Osteoblast (primary cell): ENCODE data around the gene C11orf68. TPM values are rescaled to one million over a fixed set of nuclear protein-coding genes. Genes with fewer than 3 reads are reported as not detected.
A peak's percentile ranks its signal among the peaks of the same experiment; 100 is the strongest.

Source experiments
- DNase-seq: peaks from one replicate; pipeline ENCODE4 v3.0.0; 2011; ENCODE audit warnings: low spot score, mixed read lengths; ENCODE audit not compliant: insufficient read length; ENCODE audit errors: missing footprints
- H2AFZ ChIP-seq: 2 replicates; pipeline ENCODE4 v1.6.0; 2011; ENCODE audit warnings: mild to moderate bottlenecking, low read length
- H3K27ac ChIP-seq: 2 replicates; pipeline ENCODE4 v1.5.1; 2011; ENCODE audit warnings: mild to moderate bottlenecking, low read depth, low read length, moderate library complexity
- H3K27me3 ChIP-seq: 2 replicates; pipeline ENCODE4 v1.6.0; 2012; ENCODE audit warnings: mild to moderate bottlenecking, control low read depth, inconsistent platforms, low read length, moderate library complexity; ENCODE audit not compliant: insufficient read depth
- H3K36me3 ChIP-seq: 2 replicates; pipeline ENCODE4 v1.5.1; 2011; ENCODE audit warnings: mild to moderate bottlenecking, low read length, control low read depth, moderate library complexity; ENCODE audit not compliant: insufficient read depth
- H3K4me1 ChIP-seq: 2 replicates; pipeline ENCODE4 v1.5.1; 2011; ENCODE audit warnings: mild to moderate bottlenecking, low read length, control low read depth, moderate library complexity; ENCODE audit not compliant: insufficient read depth
- H3K4me2 ChIP-seq: 2 replicates; pipeline ENCODE4 v1.6.0; 2011; ENCODE audit warnings: mild to moderate bottlenecking, low read length; ENCODE audit not compliant: insufficient read depth
- H3K4me3 ChIP-seq: fragments of 200-600 bp; sonication (generic); 3 replicates; pipeline ENCODE4 v1.5.1; 2012; ENCODE audit warnings: mild to moderate bottlenecking, low read length, inconsistent platforms; ENCODE audit not compliant: insufficient read depth
- H3K79me2 ChIP-seq: 2 replicates; pipeline ENCODE4 v1.6.0; 2012; ENCODE audit warnings: mild to moderate bottlenecking, low read length, control low read depth, inconsistent platforms; ENCODE audit not compliant: insufficient read depth
- H3K9me3 ChIP-seq: 2 replicates; pipeline ENCODE4 v1.5.1; 2011; ENCODE audit warnings: low read depth, low read length, control low read depth
- H4K20me1 ChIP-seq: 2 replicates; pipeline ENCODE4 v1.6.0; 2012; ENCODE audit warnings: mild to moderate bottlenecking, low read length, control low read depth; ENCODE audit not compliant: insufficient read depth
- CTCF ChIP-seq: IDR thresholded peaks from 2 replicates; pipeline ENCODE4 v1.5.1; 2011; ENCODE audit warnings: mild to moderate bottlenecking, low read depth, low read length, moderate library complexity; ENCODE audit errors: extremely low read depth
- total RNA-seq: library from RNA; depleted of rRNA; stranded (reverse); fragments of >200 nt; gene quantifications from 2 replicates; pipeline ENCODE4 v1.2.3, GENCODE V29; 2012

The C11orf68 gene
- total RNA-seq, 1 donor = 32.9 TPM

GRCh38 chr11:65921033-65921555 is 2.2 kb upstream of the C11orf68 start:
- Histone ChIP-seq H2AFZ (no peak overlapping the region), H3K4me1 (peaks cover 38% of the 10 kb centered on the region), H3K4me3 (peak overlapping the region; percentile 92), H3K27ac (peak overlapping the region; percentile 11), H4K20me1 (peaks cover 6% of the 10 kb centered on the region), H3K4me2 (peak overlapping the region; percentile 94), H3K9me3 (no peaks in the 10 kb centered on the region), H3K27me3 (no peaks in the 10 kb centered on the region), H3K36me3 (peaks cover 45% of the 10 kb centered on the region), H3K79me2 (peaks cover 66% of the 10 kb centered on the region)
- DNase-seq = peak; percentile 82
- no peak for TF ChIP-seq CTCF

- peaks cover 45% of the 10 kb centered on the region for H3K36me3 ChIP-seq
- H3K4me1 ChIP-seq = peaks cover 44% of the 10 kb centered on the region
- no peak for TF ChIP-seq CTCF
- peaks cover 6% of the 10 kb centered on the region for H4K20me1 ChIP-seq
- H3K79me2 ChIP-seq = peaks cover 66% of the 10 kb centered on the region
- peak overlapping the region; percentile 35 for H2AFZ ChIP-seq
- peak overlapping the region; percentile 63 for H3K27ac ChIP-seq
- DNase-seq = peak; percentile 76
- peak overlapping the region; percentile 94 for H3K4me2 ChIP-seq
- H3K9me3 ChIP-seq = no peaks in the 10 kb centered on the region
- no peaks in the 10 kb centered on the region for H3K27me3 ChIP-seq
- H3K4me3 ChIP-seq = peak overlapping the region; percentile 92
Observed at GRCh38 chr11:65920372-65920802, 1.5 kb upstream of the C11orf68 start.

GRCh38 chr11:65919573-65920371 is 910 bp upstream of the C11orf68 start:
- DNase-seq = peak; percentile 91
- Histone ChIP-seq H3K27ac (peak overlapping the region; percentile 63), H3K4me3 (peak overlapping the region; percentile 92), H4K20me1 (peaks cover 6% of the 10 kb centered on the region), H3K27me3 (no peaks in the 10 kb centered on the region), H3K36me3 (peaks cover 41% of the 10 kb centered on the region), H3K4me2 (peak overlapping the region; percentile 94), H3K9me3 (no peaks in the 10 kb centered on the region), H3K79me2 (peaks cover 69% of the 10 kb centered on the region), H3K4me1 (peaks cover 50% of the 10 kb centered on the region), H2AFZ (no peak overlapping the region)
- TF ChIP-seq CTCF = no peak

DNA sequence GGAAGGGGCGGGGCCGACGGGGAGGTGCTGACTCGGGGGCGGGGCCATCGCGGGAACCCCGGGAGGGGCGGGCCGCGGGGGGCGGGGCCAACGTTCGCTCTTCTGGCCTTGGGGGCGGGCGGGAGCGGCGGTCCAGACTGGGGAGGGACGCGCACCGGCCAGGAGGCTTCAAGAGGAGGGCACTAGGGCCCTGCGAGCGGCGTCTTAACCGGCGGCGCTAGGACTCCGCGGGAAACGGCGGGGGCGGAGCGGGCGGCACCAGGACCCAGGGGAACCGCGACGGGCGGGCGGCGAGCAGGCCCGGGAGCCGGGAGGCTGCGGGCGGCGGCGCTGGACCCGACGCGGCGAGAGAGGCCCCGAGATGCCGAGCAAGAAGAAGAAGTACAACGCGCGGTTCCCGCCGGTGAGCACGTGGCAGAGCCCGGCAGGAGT is 295 bp upstream of the C11orf68 start, which contains the start of gene DRAP1:
DRAP1 (plus strand) TSS at position 286 of the 432 bp plus-strand sequence; CDS start at position 362, 76 bp downstream.
- Histone ChIP-seq H3K4me2 (peak within 1 kb of the TSS; percentile 94), H3K36me3 (peaks cover 34% of the 10 kb centered on the region), H3K4me1 (peaks cover 54% of the 10 kb centered on the region), H3K27me3 (no peaks in the 10 kb centered on the region), H3K4me3 (peak within 1 kb of the TSS; percentile 92), H4K20me1 (peaks cover 6% of the 10 kb centered on the region), H3K9me3 (no peaks in the 10 kb centered on the region), H3K79me2 (peaks cover 68% of the 10 kb centered on the region), H3K27ac (peak within 1 kb of the TSS; percentile 95), H2AFZ (peak within 1 kb of the TSS; percentile 63)
- TF ChIP-seq CTCF = no peak
- DNase-seq = peak; percentile 100
